NCI-H748 (cell line): ENCODE measurements around the gene MC4R.
"Not testable (repeated sequence)": the region's sequence is repeated elsewhere in the genome, so short reads cannot be mapped to it uniquely, and the experiment has no call there.

Source experiments
- DNase-seq: peaks from one replicate; lab custom pipeline; 2025; ENCODE audit not compliant: unreplicated experiment; lab: John Stamatoyannopoulos, UW

The MC4R gene

GRCh38 chr18:60372596-60372995, at the start of gene MC4R:
Gene MC4R (minus strand): TSS chr18:60372775. CDS start chr18:60372349, 426 bp downstream.
- peak; percentile 96 for DNase-seq

GRCh38 chr18:60422306-60422705, 49.7 kb upstream of the MC4R start:
- DNase-seq = not testable (repeated sequence)

DNA sequence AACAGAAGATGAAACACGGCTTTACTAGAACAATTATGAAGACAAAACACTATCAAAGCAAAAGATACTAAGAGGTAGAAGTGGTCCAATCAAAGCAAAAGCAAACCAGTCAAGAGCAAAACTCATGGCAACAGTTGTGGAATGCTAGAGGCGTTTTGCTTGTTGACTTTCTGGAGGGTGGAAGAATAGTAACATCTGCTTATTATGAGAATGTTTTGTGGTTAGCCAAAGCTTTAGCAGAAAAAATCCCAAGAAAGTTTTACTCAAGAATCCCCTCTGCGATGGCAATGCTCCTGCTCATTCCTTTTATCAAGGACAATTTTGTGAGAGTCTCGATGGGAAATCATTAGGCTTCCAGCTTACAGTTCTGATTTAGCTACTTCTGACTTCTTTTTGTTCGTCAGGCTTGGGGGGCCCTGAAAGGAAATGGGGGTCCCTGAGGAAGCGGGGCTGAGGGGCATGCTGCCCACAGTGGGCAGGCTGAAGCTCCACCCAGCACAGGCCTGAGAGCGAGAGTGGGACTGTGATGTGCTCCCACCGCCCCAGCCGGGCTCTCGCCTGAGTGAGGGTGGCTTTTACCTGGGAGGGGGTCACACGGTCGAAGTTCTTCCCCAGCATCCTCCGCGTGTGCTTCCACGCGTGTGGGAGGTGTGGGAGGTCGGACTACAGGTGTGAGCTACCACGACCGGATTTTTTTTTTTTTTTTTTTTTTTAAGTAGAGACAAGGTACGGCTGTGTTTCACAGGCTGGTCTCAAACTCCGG, 49.0 kb upstream of the MC4R start:
- no peak for DNase-seq

GRCh38 chr18:60417946-60418345, 45.4 kb upstream of the MC4R start:
- no peak for DNase-seq

DNA sequence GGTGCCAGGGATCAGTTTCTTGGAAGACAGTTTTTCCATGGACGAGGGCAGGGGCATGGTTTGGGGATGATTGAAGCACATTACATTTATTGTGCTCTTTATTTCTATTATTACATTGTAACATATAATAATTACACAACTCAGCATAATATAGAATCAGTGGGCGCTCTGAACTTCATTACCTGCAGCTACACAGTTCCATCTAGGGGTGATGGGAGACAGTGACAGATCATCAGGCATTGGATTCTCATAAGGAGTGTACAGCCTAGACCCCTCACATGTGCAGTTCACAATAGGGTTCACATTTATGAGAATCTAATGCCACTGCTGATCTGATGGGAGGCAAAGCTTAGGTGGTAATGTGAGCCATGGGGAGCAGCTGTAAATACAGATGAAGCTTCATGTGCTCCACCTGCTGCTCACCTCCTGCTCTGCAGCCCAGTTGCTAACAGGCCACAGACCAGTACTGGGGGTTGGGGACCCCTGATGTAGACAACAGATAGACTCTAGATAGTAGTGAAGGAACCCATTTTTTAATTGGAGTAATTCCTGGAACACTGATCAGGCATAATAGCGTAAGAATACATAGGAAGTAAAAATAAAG, 41.5 kb upstream of the MC4R start:
- peak; percentile 39 for DNase-seq

DNA sequence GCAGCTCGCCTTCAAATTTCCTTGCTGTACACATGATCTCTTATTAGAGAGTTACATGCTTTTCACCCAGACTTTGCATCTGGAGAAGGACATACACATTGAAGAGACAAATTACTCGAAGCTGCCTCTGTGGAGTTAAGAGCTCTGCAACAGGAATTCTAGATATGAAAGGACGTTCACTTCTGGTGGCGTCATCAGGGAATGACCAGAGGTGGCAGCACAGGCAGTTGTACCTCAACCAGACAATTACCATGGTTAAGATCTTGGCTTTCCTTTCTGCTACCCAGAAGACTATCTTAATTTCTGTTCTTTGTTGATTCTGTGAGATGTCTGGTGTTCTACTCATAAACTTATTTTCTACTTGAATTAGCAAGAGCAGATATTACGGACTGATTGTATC, 39.1 kb upstream of the MC4R start:
- DNase-seq = peak; percentile 7

DNA sequence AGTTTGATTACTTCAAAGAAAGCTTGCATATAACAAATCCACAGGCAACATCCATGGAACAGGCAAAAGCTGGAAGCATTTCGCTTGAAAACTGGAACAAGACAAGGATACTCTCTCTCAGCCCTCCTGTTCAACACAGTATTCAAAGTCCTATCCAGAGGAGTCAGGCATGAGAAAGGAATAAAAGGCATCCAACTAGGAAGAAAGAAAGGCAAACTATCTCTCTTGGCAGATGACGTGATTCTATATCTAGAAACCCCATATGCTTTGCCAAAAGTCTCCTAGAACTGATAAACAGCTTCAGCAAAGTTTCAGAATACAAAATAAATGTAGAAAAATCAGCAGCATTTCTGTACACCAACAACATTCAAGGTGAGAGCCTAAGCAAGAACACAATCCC, 34.1 kb upstream of the MC4R start:
- DNase-seq = no peak

DNA sequence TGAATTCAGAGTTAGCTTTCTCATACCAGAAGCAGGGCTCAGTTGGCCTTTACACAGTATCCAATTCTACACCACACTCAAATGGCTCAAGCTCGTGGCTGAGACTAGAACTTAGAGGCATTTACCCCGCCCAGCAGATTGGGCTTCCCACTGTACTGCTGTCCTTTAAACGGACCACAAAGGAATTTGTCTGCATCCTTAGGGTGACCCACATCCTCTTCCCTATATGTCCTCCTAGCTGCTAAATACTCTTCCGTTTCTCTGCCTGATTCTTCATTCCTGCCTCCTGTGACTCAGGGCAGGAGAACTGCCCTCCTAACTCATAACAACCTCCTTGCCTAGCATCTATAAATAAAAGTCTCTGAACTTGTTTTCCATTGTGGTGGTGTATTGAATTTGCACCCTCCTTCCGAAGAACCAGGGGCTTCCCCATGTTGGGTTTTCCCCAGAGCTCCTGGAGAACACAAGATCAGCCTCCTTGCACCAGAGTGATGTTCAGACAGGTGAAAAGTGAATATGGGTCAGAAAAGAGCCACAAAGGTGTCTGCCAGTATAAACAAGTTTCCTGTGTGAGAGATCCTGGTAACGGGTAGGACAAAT, 32.0 kb upstream of the MC4R start:
- DNase-seq = no peak

GRCh38 chr18:60401346-60401745, 28.8 kb upstream of the MC4R start:
- no peak for DNase-seq

DNA sequence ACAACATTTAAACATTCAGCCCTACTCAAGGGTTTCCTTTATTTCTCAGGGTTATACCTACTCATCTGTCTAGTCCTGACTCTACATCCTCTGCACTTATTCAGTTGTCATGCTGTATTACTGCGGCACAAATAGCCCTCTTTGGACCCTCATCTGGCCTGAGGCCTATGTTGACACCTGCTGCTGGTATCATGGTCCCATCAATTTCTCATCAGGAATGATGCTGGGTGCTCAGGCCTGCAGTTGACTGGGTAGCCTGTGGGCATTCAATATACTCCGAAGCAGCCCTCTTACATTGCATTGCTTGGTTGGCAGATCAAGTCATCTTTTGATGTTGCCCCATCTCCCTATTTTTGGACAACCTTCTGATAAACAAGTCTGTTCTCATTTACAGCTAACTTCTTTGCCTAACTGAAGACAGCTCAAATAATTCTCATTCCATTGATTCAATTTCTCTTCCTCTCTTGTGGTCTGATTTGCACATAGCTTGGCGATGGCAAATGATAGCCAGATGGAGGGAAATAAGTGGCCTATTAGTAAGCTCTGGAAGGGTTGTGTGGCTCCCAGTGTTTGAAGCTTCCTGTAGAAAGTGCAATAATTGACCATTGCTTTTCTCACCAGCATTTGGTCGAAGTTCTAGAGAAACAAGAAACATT, 19.1 kb upstream of the MC4R start:
- no peak for DNase-seq

GRCh38 chr18:60389314-60389713, 16.7 kb upstream of the MC4R start:
- no peak for DNase-seq

DNA sequence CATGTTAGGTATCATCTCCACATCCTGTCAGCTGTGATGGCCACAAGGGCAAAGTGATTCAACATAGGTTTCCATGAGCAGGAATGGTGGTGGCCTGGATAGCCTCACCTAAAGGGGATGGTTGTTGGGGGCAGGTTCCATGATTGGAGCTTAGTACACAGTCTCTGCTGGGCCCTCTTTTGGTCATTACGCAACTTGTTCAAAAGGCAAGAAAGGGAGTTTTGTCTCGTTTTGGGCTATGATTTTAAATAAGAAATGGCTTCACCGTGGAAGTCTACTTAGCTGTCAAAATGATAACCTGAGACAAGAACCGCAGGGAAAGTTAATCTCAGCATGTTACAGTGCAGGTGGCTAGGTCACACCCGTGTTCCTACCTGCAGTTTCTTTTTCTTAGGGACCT, 13.1 kb upstream of the MC4R start:
- no peak for DNase-seq

GRCh38 chr18:60383893-60384292, 11.3 kb upstream of the MC4R start:
- DNase-seq = no peak

DNA sequence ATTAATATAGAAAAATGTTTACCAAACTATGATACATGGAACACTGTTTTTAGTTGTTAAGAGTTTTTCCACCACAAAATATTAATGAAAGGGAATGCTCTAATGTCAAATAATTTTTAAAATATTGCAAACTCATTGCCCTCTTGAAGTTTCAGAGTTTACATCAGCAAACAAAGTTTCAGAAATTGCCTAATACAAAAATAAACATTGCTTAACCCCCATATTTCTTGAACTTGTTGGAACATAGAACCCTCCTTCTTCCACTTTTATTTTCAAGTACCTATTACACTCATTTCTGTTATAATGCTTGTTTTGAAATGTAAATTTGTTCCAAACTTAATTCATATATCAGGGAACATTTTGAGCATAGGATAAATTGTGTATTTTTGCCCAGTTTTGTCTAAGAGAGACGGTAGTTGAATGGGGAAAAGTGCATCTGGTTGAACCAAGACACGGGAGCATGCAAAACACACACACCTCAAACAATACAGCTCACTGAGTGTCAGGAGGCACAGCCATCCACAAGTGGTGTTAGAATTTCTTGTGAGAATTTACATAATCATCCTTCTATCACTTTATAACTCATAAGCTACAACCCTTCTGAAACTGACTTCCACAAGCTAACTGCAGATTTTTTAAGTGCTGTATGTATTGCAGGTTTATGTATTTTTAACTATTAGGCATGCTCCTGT, 5.3 kb upstream of the MC4R start:
- DNase-seq = no peak

- DNase-seq = no peak
These were observed 443 bp downstream of the MC4R start for GRCh38 chr18:60372132-60372531.

DNA sequence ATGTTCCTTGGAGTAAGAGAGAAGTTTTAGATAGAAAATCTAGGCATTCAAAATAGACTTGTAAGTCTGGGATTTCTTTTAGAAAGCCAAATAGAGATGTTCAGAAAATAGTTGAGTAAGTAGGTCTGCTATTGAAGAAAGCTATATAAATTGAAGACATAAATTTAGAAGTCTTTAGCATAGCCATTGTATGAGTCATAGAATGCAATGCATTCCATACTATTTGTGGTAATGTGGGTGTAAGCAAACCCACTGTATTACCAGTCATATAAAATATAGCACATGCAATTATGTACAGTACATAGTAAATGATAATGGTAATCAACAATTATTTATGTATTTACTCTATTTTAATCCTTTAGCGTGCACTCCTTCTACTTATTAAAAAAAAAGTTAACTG, 14.1 kb downstream of the MC4R start:
- no peak for DNase-seq

DNA sequence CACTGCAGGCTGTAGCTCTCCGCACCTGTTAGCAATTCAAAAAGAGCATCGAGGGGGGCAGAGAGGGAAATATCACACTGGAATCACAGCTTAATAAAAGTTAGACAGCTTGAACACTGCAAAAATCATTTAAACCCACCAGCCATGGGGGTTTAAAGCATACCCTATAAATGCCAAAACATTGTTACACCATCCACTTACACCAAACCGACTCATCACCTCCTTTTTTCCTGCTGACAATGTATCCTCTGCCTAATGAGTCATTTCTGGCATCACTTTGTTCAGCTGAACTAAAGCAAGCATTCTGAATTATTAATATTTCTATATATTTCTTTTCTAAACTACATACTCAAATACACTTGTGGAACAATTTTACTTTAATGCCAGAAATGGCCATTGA, 21.6 kb downstream of the MC4R start:
- DNase-seq = no peak

DNA sequence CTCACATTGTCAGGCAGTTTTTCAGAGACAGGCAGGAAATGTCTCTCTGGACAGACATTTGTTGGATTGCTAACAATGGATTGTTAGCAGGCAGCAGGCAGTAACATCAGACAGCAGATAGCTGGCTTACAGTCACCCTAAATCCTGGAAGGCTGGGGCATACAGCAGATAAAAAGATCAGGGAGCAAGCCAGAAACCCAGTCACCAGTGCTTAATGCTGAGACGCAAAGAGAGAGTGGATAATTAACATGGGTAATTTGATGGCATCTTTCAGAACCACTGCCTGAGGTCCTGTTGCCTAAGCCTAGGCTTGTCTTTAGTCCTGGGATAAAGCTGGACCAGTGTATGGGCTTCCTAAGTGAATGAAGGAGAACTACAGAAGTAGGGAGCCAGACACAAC, 22.4 kb downstream of the MC4R start:
- DNase-seq = no peak

GRCh38 chr18:60347526-60348045, 25.0 kb downstream of the MC4R start:
- DNase-seq = no peak

DNA sequence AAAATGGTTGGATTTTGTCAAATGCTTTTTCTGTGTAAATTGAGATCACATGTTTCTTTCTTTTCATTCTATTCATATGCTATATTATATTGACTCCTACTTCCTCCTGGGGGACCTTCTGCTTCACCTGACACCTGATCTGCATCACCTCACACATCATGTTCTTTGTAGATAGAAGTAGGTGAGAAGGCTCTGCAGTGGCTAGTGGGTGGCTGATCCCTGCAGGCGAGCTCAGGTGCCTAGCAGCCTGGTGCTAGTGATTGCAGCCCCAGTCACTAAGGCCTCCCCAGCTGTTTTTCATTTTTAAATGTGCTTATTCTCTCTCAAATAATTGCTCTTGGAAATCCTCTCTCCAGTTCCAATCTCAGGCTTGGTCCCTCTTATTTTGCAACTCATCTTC, 33.6 kb downstream of the MC4R start:
- no peak for DNase-seq

DNA sequence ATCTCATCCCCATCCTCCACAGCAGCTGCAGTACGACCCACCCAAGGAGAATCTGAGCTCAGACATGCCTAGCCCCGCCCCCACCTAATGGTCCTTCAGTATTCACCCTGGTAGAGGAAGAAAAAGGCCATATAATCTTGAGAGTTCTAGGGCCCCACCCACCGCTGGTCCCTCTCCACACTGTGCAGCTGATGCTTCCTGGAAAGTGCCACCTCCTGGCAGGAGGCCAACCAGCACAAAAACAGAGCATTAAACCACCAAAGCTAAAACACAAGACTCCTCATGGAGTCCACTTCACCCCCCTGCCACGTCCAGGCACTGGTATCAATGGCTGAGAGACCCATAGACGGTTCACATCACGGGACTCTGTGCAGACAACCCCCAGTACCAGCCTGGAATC, 40.7 kb downstream of the MC4R start:
- peak; percentile 39 for DNase-seq
